Kidney epithelial cell (primary cell): ENCODE data around the gene LETM1. TPM values are rescaled to one million over a fixed set of nuclear protein-coding genes. Genes with fewer than 3 reads are reported as not detected.

Source experiments
- DNase-seq: peaks from one replicate; pipeline ENCODE4 v3.0.0-alpha.2; 2010; ENCODE audit warnings: low read depth
- H3K27me3 ChIP-seq: 2 replicates; pipeline ENCODE4 v1.6.0; 2011; ENCODE audit warnings: low read length; ENCODE audit not compliant: control insufficient read depth, insufficient read depth
- H3K36me3 ChIP-seq: 2 replicates; pipeline ENCODE4 v1.5.1; 2011; ENCODE audit warnings: low read length; ENCODE audit not compliant: control insufficient read depth, insufficient read depth
- H3K4me3 ChIP-seq: 2 replicates; pipeline ENCODE4 v1.5.1; 2011; ENCODE audit warnings: low read depth, mild to moderate bottlenecking, control low read depth, low read length
- total RNA-seq: library from RNA; depleted of rRNA; stranded (reverse); fragments of >200 nt; gene quantifications from 2 replicates; pipeline ENCODE4 v1.2.3, GENCODE V29; 2015
- TF ChIP-seq, protein P1 (sequence below): IDR thresholded peaks from 2 replicates; pipeline ENCODE4 v1.5.1; 2011; ENCODE audit warnings: mild to moderate bottlenecking, moderate library complexity, low read length, control low read depth, inconsistent platforms; ENCODE audit not compliant: insufficient read depth, poor library complexity, severe bottlenecking

Gene LETM1
- total RNA-seq, 1 donor from 2014 or later: 41.5 TPM

DNA sequence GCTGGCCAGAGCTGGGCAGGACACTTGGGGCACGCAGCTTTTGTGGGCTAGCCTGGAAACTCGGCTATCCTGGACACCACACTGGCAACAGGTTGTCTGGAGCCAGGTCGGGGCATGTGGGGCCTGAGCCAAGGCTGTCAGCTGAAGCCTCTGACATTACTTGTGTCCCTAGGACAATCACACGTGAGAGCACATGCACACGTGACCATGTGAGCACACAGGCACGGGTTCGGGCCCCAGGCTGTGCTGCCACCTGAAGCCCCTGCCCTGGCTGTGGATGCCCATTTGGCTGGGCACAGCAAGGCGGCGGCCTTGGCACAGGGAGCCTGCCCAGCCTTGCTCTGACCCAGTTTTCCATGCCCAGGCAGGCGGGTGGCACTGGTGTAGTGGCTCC, 71.6 kb downstream of the LETM1 start:
- Histone ChIP-seq H3K36me3 (no peaks in the 10 kb centered on the region), H3K4me3 (no peak overlapping the region), H3K27me3 (peaks cover 35% of the 10 kb centered on the region)
- DNase-seq: no peak
- TF ChIP-seq, protein P1, sequence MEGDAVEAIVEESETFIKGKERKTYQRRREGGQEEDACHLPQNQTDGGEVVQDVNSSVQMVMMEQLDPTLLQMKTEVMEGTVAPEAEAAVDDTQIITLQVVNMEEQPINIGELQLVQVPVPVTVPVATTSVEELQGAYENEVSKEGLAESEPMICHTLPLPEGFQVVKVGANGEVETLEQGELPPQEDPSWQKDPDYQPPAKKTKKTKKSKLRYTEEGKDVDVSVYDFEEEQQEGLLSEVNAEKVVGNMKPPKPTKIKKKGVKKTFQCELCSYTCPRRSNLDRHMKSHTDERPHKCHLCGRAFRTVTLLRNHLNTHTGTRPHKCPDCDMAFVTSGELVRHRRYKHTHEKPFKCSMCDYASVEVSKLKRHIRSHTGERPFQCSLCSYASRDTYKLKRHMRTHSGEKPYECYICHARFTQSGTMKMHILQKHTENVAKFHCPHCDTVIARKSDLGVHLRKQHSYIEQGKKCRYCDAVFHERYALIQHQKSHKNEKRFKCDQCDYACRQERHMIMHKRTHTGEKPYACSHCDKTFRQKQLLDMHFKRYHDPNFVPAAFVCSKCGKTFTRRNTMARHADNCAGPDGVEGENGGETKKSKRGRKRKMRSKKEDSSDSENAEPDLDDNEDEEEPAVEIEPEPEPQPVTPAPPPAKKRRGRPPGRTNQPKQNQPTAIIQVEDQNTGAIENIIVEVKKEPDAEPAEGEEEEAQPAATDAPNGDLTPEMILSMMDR: no peak

DNA sequence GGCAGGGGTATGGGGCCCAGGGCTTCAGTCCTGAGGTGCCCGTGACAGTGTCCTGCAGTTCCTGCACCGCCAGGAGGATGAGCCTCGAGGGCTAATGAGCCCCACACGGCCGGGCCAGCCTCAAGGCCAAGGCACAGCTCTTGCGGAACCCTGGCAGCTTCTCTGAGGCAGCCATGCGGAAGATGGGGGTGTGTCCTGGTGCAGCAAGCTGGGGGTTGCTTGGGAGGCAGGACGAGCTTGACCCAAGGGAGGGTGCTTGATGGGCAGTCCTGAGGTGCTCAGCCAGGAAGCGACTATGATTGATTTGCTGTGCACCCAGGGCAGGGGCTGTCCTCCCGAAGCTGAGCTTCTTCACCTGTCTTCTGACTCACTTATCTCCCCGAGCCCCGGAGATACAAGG, 72.0 kb downstream of the LETM1 start:
- peaks cover 35% of the 10 kb centered on the region for H3K27me3 ChIP-seq
- no peaks in the 10 kb centered on the region for H3K36me3 ChIP-seq
- no peak for DNase-seq
- TF ChIP-seq, protein P1: no peak
- no peak overlapping the region for H3K4me3 ChIP-seq

DNA sequence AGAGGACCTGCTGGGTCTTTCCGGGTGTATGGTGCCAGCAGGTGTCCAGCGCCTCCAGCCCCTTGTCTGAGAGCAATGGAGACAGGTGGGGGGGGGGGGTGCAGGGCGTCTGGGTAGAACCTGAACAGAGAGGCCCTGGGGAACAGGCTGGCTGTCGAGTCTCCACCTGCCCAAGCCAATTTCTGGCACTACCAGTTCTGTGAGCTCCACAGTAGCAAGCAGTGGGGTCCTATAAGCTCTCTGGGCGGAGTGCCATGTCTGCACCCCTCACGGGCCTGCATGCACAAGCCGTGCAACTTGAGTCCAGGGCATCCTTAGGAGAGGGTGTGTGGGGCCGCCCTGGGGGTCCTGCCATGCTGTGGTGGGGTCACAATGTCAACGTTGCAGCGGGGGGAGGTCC, 72.9 kb downstream of the LETM1 start:
- H3K4me3 ChIP-seq: no peak overlapping the region
- DNase-seq: no peak
- H3K27me3 ChIP-seq: peaks cover 39% of the 10 kb centered on the region
- no peaks in the 10 kb centered on the region for H3K36me3 ChIP-seq
- TF ChIP-seq, protein P1: no peak

DNA sequence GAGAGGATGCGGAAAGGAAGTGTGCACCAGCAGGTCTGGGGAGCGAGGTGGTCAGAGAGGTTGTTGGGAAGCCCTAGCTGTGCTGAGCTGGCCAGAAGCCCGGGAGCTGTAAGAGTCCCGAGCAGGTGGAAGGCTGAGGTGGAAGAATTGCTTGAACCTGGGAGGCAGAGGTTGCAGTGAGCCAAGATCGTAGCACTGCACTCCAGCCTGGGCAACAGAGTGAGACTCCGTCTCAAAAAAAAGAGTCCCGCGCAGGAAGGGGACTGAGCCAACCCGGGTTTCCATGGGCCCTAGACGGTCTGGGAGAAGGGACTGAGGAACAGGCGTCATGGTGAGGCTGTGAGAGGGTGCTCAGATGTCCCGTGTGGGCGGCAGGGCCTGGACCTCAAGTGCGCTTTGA, 75.5 kb downstream of the LETM1 start:
- H3K27me3 ChIP-seq: peaks cover 21% of the 10 kb centered on the region
- no peaks in the 10 kb centered on the region for H3K36me3 ChIP-seq
- no peak for DNase-seq
- H3K4me3 ChIP-seq: no peak overlapping the region
- TF ChIP-seq, protein P1: no peak

DNA sequence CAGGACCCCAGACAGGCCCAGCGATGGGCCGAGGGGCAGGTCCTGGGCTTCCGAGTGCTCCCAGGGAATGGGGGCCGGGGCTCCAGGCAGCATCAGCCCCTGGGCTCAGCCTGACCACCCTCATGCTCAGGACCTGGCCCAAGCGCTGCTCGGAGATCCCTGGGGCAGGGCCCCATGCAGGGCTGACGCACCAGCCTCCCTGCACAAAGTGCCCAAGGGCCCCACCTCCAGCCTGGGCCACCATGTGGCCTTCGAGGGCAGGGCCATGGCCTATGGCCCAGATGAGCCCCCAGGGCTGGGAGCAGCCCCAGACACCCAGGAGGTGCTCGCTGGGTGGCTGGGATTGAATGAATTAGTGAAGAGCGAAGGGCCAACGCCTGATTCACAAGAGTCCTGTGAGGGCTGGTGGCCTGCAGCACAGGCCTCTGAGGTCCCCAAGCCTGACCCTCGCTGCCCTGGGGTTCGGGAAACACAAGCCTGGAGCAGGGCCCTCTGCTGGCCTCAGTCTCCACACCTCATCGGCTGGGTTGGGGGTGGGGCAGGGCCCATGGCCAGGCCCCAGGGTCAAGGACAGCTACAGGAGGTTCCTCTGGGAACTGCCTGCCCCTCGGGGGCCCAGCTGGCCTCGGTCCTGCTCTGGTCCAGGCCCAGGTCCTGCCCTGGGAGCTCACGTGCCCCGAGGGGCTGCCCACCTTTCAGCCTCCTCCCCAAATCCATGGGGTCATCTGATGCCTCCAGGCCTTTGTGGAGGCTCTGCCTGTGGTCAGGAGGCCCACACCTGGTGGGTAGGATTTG, 76.2 kb downstream of the LETM1 start:
- TF ChIP-seq, protein P1: no peak
- H3K27me3 ChIP-seq: peaks cover 17% of the 10 kb centered on the region
- no peak for DNase-seq

More for the DNA sequence above, 76.2 kb downstream of the LETM1 start:
- no peaks in the 10 kb centered on the region for H3K36me3 ChIP-seq
- no peak overlapping the region for H3K4me3 ChIP-seq
